CD8-positive, alpha-beta memory T cell (primary cell): Measurements from ENCODE around the gene CLEC5A. TPM values are rescaled to one million over a fixed set of nuclear protein-coding genes. Genes with fewer than 3 reads are reported as not detected.
"Not testable (repeated sequence)": the region's sequence is repeated elsewhere in the genome, so short reads cannot be mapped to it uniquely, and the experiment has no call there.

Experiments
- CTCF ChIA-PET: fragments of 350-600 bp; sonication (Branson Sonifier 250); formaldehyde crosslinking; loops from one replicate; lab custom pipeline; 2021; ENCODE audit warnings: antibody characterized with exemption; lab: Charles Lee
- POLR2A ChIA-PET: fragments of 350-600 bp; sonication (Branson Sonifier 250); formaldehyde crosslinking; loops from one replicate; lab custom pipeline; 2021; ENCODE audit warnings: antibody characterized with exemption; lab: Charles Lee
- DNase-seq, 5 donors: peaks; one replicate each; pipeline versions ENCODE4 v3.0.0 to v3.0.0-alpha.2; 2020 to 2022; ENCODE audit warnings: mixed read lengths in 1 of 5
- H3K27ac ChIP-seq: one replicate; pipeline ENCODE4 v1.7.0; 2013; ENCODE audit warnings: low read depth, mild to moderate bottlenecking, low read length, moderate library complexity
- H3K27me3 ChIP-seq: 2 replicates; pipeline ENCODE4 v1.7.0; 2013; ENCODE audit warnings: low read length, mild to moderate bottlenecking; ENCODE audit not compliant: insufficient read depth, poor library complexity, severe bottlenecking
- H3K36me3 ChIP-seq: 2 replicates; pipeline ENCODE4 v1.7.0; 2013; ENCODE audit warnings: mild to moderate bottlenecking, low read length, moderate library complexity; ENCODE audit not compliant: insufficient read depth
- H3K4me1 ChIP-seq: 2 replicates; pipeline ENCODE4 v1.7.0; 2013; ENCODE audit warnings: mild to moderate bottlenecking, low read length, moderate library complexity; ENCODE audit not compliant: insufficient read depth
- H3K4me3 ChIP-seq: 2 replicates; pipeline ENCODE4 v1.7.0; 2013; ENCODE audit warnings: mild to moderate bottlenecking, low read length
- H3K9me3 ChIP-seq: 2 replicates; pipeline ENCODE4 v1.7.0; 2013; ENCODE audit warnings: mild to moderate bottlenecking, low read length
- H3K27ac Mint-ChIP-seq, 8 donors: one replicate each; pipeline ENCODE4 v1.8.0; 2020 to 2021; ENCODE audit warnings: mixed read lengths in 8 of 8, mild to moderate bottlenecking in 6 of 8, inconsistent platforms in 3 of 8, moderate library complexity in 3 of 8
- H3K27me3 Mint-ChIP-seq, 2 donors: one replicate each; pipeline ENCODE4 v1.8.0; 2020 to 2021; ENCODE audit warnings: mixed read lengths in 2 of 2, mild to moderate bottlenecking in 1 of 2, moderate library complexity in 1 of 2
- H3K36me3 Mint-ChIP-seq, 3 donors: one replicate each; pipeline ENCODE4 v1.8.0; 2020 to 2021; ENCODE audit warnings: mixed read lengths in 3 of 3, inconsistent platforms in 1 of 3, mild to moderate bottlenecking in 1 of 3
- H3K4me1 Mint-ChIP-seq, 3 donors: one replicate each; pipeline ENCODE4 v1.8.0; 2020 to 2021; ENCODE audit warnings: mixed read lengths in 3 of 3, inconsistent platforms in 1 of 3, mild to moderate bottlenecking in 1 of 3
- H3K4me3 Mint-ChIP-seq, 7 donors: one replicate each; pipeline ENCODE4 v1.8.0; 2020 to 2021; ENCODE audit warnings: mixed read lengths in 7 of 7, mild to moderate bottlenecking in 6 of 7, moderate library complexity in 4 of 7, inconsistent platforms in 2 of 7
- H3K9me3 Mint-ChIP-seq, 5 donors: one replicate each; pipeline ENCODE4 v1.8.0; 2020 to 2022; ENCODE audit warnings: mixed read lengths in 5 of 5, mild to moderate bottlenecking in 3 of 5, moderate library complexity in 2 of 5, inconsistent platforms in 1 of 5
- polyA plus RNA-seq: library from polyadenylated mRNA; unstranded; fragments of 300-500 nt; fragmentation: Illumina TruSeq; gene quantifications from one replicate; pipeline ENCODE4 v1.2.3, GENCODE V29; 2021
- total RNA-seq, 2 experiments: library from RNA; stranded (reverse); gene quantifications; one replicate each; pipeline ENCODE4 v1.2.3, GENCODE V29; 2021

CLEC5A gene
- total and polyA plus RNA-seq, 3 experiments from 2014 or later: 0.24 to 0.29 TPM; not detected in 1

GRCh38 chr7:141985926-141986325, 39.2 kb upstream of the CLEC5A start:
- H3K36me3 ChIP-seq, H3K9me3 ChIP-seq, H3K36me3 Mint-ChIP-seq, DNase-seq, H3K27ac ChIP-seq, POLR2A ChIA-PET, H3K27ac Mint-ChIP-seq, H3K4me1 Mint-ChIP-seq, H3K4me3 ChIP-seq, H3K4me1 ChIP-seq, H3K27me3 ChIP-seq, H3K9me3 Mint-ChIP-seq: not testable (repeated sequence)
- CTCF ChIA-PET: interaction anchor here (1.1 kb wide), 1 partner anchor 10 kb away, joined by 4 read pairs; no protein-coding TSS in a partner anchor
- Mint-ChIP-seq H3K4me3 (peak overlapping the region in 1 of 7 donors; percentile 78), H3K27me3 (peaks cover 8 to 12% of the 10 kb centered on the region in 2 donors)

- Histone ChIP-seq H3K27me3 (no peaks in the 10 kb centered on the region), H3K4me3 (no peak overlapping the region), H3K4me1 (peaks cover 4% of the 10 kb centered on the region), H3K9me3 (no peaks in the 10 kb centered on the region), H3K36me3 (no peaks in the 10 kb centered on the region), H3K27ac (no peak overlapping the region)
- DNase-seq: no peak
- no peaks in the 10 kb centered on the region for H3K36me3 Mint-ChIP-seq
- peak overlapping the region in 1 of 8 donors; percentile 8 for H3K27ac Mint-ChIP-seq
- CTCF ChIA-PET: no interaction called here
- H3K4me3 Mint-ChIP-seq: no peak overlapping the region
- POLR2A ChIA-PET: no interaction called here
- peaks cover 0 to 3% (median 0%) of the 10 kb centered on the region in 5 donors for H3K9me3 Mint-ChIP-seq
- H3K27me3 Mint-ChIP-seq: no peaks in the 10 kb centered on the region
- peaks cover 11 to 18% (median 14%) of the 10 kb centered on the region in 3 donors for H3K4me1 Mint-ChIP-seq
These were observed 32.8 kb upstream of the CLEC5A start for GRCh38 chr7:141979568-141979967.

GRCh38 chr7:141978351-141978750, 31.6 kb upstream of the CLEC5A start:
- no peak for DNase-seq
- no peaks in the 10 kb centered on the region for H3K27me3 Mint-ChIP-seq
- H3K27ac ChIP-seq: no peak overlapping the region
- H3K27me3 ChIP-seq: no peaks in the 10 kb centered on the region
- H3K36me3 ChIP-seq: no peaks in the 10 kb centered on the region
- no peaks in the 10 kb centered on the region for H3K36me3 Mint-ChIP-seq
- no peak overlapping the region for H3K4me3 ChIP-seq
- peaks cover 4% of the 10 kb centered on the region for H3K4me1 ChIP-seq
- CTCF ChIA-PET: no interaction called here
- peaks cover 0 to 3% (median 0%) of the 10 kb centered on the region in 5 donors for H3K9me3 Mint-ChIP-seq
- POLR2A ChIA-PET: no interaction called here
- H3K27ac Mint-ChIP-seq: no peak overlapping the region
- H3K4me3 Mint-ChIP-seq: no peak overlapping the region
- no peaks in the 10 kb centered on the region for H3K9me3 ChIP-seq
- peaks cover 11 to 18% (median 14%) of the 10 kb centered on the region in 3 donors for H3K4me1 Mint-ChIP-seq

GRCh38 chr7:141976524-141977245, 29.9 kb upstream of the CLEC5A start:
- H3K27me3 ChIP-seq: no peaks in the 10 kb centered on the region
- H3K4me1 ChIP-seq: peaks cover 4% of the 10 kb centered on the region
- ChIA-PET CTCF (interaction anchor here (0.9 to 2.8 kb wide), 9 partner anchors 8 to 1238 kb away, joined by 3 to 13 read pairs (median 4); no protein-coding TSS in a partner anchor), POLR2A (no interaction called here)
- peaks cover 11 to 18% (median 14%) of the 10 kb centered on the region in 3 donors for H3K4me1 Mint-ChIP-seq
- no peaks in the 10 kb centered on the region for H3K27me3 Mint-ChIP-seq
- peak overlapping the region in 6 of 7 donors; percentile 46 to 79 (median 69) for H3K4me3 Mint-ChIP-seq
- no peaks in the 10 kb centered on the region for H3K36me3 ChIP-seq
- no peaks in the 10 kb centered on the region for H3K9me3 ChIP-seq
- peaks cover 0 to 3% (median 0%) of the 10 kb centered on the region in 5 donors for H3K9me3 Mint-ChIP-seq
- H3K36me3 Mint-ChIP-seq: no peaks in the 10 kb centered on the region
- peak overlapping the region in 3 of 8 donors; percentile 9 to 57 (median 33) for H3K27ac Mint-ChIP-seq
- H3K4me3 ChIP-seq: peak overlapping the region; percentile 65
- no peak for DNase-seq
- no peak overlapping the region for H3K27ac ChIP-seq

- Histone ChIP-seq H3K27ac (no peak overlapping the region), H3K9me3 (no peaks in the 10 kb centered on the region), H3K4me1 (peaks cover 4% of the 10 kb centered on the region), H3K36me3 (no peaks in the 10 kb centered on the region), H3K4me3 (peak overlapping the region; percentile 65), H3K27me3 (no peaks in the 10 kb centered on the region)
- peak overlapping the region; percentile 46 to 79 (median 77) for H3K4me3 Mint-ChIP-seq
- peaks cover 11 to 18% (median 14%) of the 10 kb centered on the region in 3 donors for H3K4me1 Mint-ChIP-seq
- H3K27me3 Mint-ChIP-seq: no peaks in the 10 kb centered on the region
- peak overlapping the region in 4 of 8 donors; percentile 1 to 64 (median 43) for H3K27ac Mint-ChIP-seq
- no peaks in the 10 kb centered on the region for H3K36me3 Mint-ChIP-seq
- peaks cover 0 to 3% (median 0%) of the 10 kb centered on the region in 5 donors for H3K9me3 Mint-ChIP-seq
- CTCF ChIA-PET: interaction anchor here (0.9 to 2.8 kb wide), 13 partner anchors 8 to 1239 kb away, joined by 3 to 13 read pairs (median 4); no protein-coding TSS in a partner anchor
- peak; percentile 26 to 57 (median 43) for DNase-seq
- POLR2A ChIA-PET: no interaction called here
These were observed 29.2 kb upstream of the CLEC5A start for GRCh38 chr7:141975806-141976523.

GRCh38 chr7:141974831-141975230, 28.1 kb upstream of the CLEC5A start:
- peaks cover 4% of the 10 kb centered on the region for H3K4me1 ChIP-seq
- Mint-ChIP-seq H3K27me3 (no peaks in the 10 kb centered on the region), H3K4me1 (peaks cover 11 to 18% (median 14%) of the 10 kb centered on the region in 3 donors), H3K4me3 (no peak overlapping the region), H3K27ac (no peak overlapping the region), H3K9me3 (peaks cover 0 to 3% (median 0%) of the 10 kb centered on the region in 5 donors), H3K36me3 (no peaks in the 10 kb centered on the region)
- no peak overlapping the region for H3K27ac ChIP-seq
- H3K36me3 ChIP-seq: no peaks in the 10 kb centered on the region
- no peak for DNase-seq
- H3K4me3 ChIP-seq: no peak overlapping the region
- H3K9me3 ChIP-seq: no peaks in the 10 kb centered on the region
- CTCF ChIA-PET: interaction anchor here (0.9 to 2.0 kb wide), 5 partner anchors 323 to 349 kb away, joined by 3 to 6 read pairs (median 4); no protein-coding TSS in a partner anchor
- no peaks in the 10 kb centered on the region for H3K27me3 ChIP-seq
- POLR2A ChIA-PET: no interaction called here

GRCh38 chr7:141973673-141974072, 26.9 kb upstream of the CLEC5A start, which contains the start of gene TAS2R38:
TSS of gene TAS2R38 (minus strand) at chr7:141973773. CDS start at chr7:141973689, 84 bp downstream.
- Mint-ChIP-seq H3K9me3 (peaks cover 0 to 2% (median 0%) of the 10 kb centered on the region in 5 donors), H3K27ac (no peak within 1 kb of the TSS), H3K36me3 (no peaks in the 10 kb centered on the region), H3K4me1 (peaks cover 10 to 18% (median 11%) of the 10 kb centered on the region in 3 donors), H3K27me3 (no peaks in the 10 kb centered on the region), H3K4me3 (no peak within 1 kb of the TSS)
- no peak for DNase-seq
- Histone ChIP-seq H3K36me3 (no peaks in the 10 kb centered on the region), H3K9me3 (no peaks in the 10 kb centered on the region), H3K27me3 (no peaks in the 10 kb centered on the region), H3K27ac (no peak within 1 kb of the TSS), H3K4me3 (no peak within 1 kb of the TSS), H3K4me1 (peaks cover 4% of the 10 kb centered on the region)
- ChIA-PET CTCF (interaction anchor here (2.0 kb wide), 1 partner anchor 329 kb away, joined by 6 read pairs; no protein-coding TSS in a partner anchor), POLR2A (no interaction called here)
